Measurements from ENCODE around the gene HMGN3. TPM values are rescaled to one million over a fixed set of nuclear protein-coding genes. Genes with fewer than 3 reads are reported as not detected.

The HMGN3 gene
- total RNA-seq, 1 experiment from 2014 or later: 183 TPM

- H3K4me1 ChIP-seq (ENCODE audit: insufficient read depth, low read length): no peaks in the 10 kb centered on the region; the same call in 1 of the 2 replicates
- Mint-ChIP-seq H3K27me3 (ENCODE audit: low read depth) (no peaks in the 10 kb centered on the region), H3K4me3 (no peak overlapping the region), H3K4me1 (peaks cover 11 to 12% of the 10 kb centered on the region in 2 experiments), H3K27ac (0 out of 7 replicates have a peak overlapping the region, but pooled peaks of 1 of the 3 experiments have one; percentile 14), H3K9me3 (no peaks in the 10 kb centered on the region), H3K36me3 (ENCODE audit: insufficient read depth in 1 of 3, low read depth in 3 of 3) (no peaks in the 10 kb centered on the region)
- no peak overlapping the region for H2BK12ac ChIP-seq (ENCODE audit: insufficient read length, low read depth, low read length)
- no peak for TF ChIP-seq CTCF (conservative IDR thresholded peaks at IDR 0.05)
- no CpG with 5 or more reads among the region's 2 CpGs for WGBS (ENCODE audit: extremely low coverage, insufficient read length, low lambda C conversion rate)
- no peak overlapping the region for H3K9ac ChIP-seq (ENCODE audit: extremely low read depth, insufficient read length, low read length)
- no peak overlapping the region for H3K56ac ChIP-seq (ENCODE audit: insufficient read length, low read depth, low read length)
- H2BK5ac ChIP-seq (ENCODE audit: insufficient read length, low read length): no peak overlapping the region
- no peak overlapping the region for H3T11ph ChIP-seq (ENCODE audit: low read length)
- no peaks in the 10 kb centered on the region for H3K9me3 ChIP-seq (ENCODE audit: control insufficient read depth, low read depth, low read length)
- no peaks in the 10 kb centered on the region for H3K79me1 ChIP-seq (ENCODE audit: insufficient read depth, low read depth, low read length, poor library complexity, severe bottlenecking)
- no peak overlapping the region for H4K8ac ChIP-seq (replicated peaks; ENCODE audit: insufficient read length, low read depth, low read length)
- H3K4me2 ChIP-seq (ENCODE audit: insufficient read depth, insufficient read length, low read length): no peak overlapping the region
- DNase-seq: no peak
- H4K5ac ChIP-seq (ENCODE audit: insufficient read length, low read depth, low read length): no peak overlapping the region
- no peak overlapping the region for H3K27ac ChIP-seq (ENCODE audit: insufficient read length, low read depth, low read length)
- H3K4ac ChIP-seq (ENCODE audit: low read depth, low read length): no peak overlapping the region
- no peak overlapping the region for H3K14ac ChIP-seq (ENCODE audit: insufficient read depth, low read length)
- H2BK20ac ChIP-seq (ENCODE audit: low read depth, low read length, poor library complexity, severe bottlenecking): no peak overlapping the region
- no peak overlapping the region for H3K18ac ChIP-seq (ENCODE audit: insufficient read length, low read depth, low read length)
- no peaks in the 10 kb centered on the region for H3K27me3 ChIP-seq (ENCODE audit: insufficient read depth, low read length)
- H3K23ac ChIP-seq (ENCODE audit: insufficient read length, low read depth, low read length): no peak overlapping the region
- no peak overlapping the region for H4K91ac ChIP-seq (ENCODE audit: insufficient read length, low read depth, low read length)
- no peaks in the 10 kb centered on the region for H4K20me1 ChIP-seq (ENCODE audit: control insufficient read depth, insufficient read depth, insufficient read length)
- no peak overlapping the region for H2BK120ac ChIP-seq (ENCODE audit: low read depth, low read length, poor library complexity, severe bottlenecking)
- no peak overlapping the region for H2BK15ac ChIP-seq (ENCODE audit: low read depth, low read length)
- H3K23me2 ChIP-seq (ENCODE audit: insufficient read length, low read depth, low read length, poor library complexity, severe bottlenecking): no peaks in the 10 kb centered on the region
- H2AK5ac ChIP-seq (ENCODE audit: insufficient read length, low read length): no peak overlapping the region
- H3K79me2 ChIP-seq (ENCODE audit: insufficient read depth, low read length): no peaks in the 10 kb centered on the region
- no peak overlapping the region for H2AFZ ChIP-seq (ENCODE audit: low read length)
Measured at GRCh38 chr6:79168695-79168980, 65.8 kb downstream of the HMGN3 start.

All from H9 (cell line).